DND-41 (cell line): ENCODE measurements around the gene NYNRIN.

Source experiments
- CTCF ChIP-seq: IDR thresholded peaks from 2 replicates; pipeline ENCODE4 v1.5.1; 2012; ENCODE audit warnings: borderline replicate concordance, low read length, moderate library complexity, mild to moderate bottlenecking; ENCODE audit not compliant: poor library complexity, severe bottlenecking; ENCODE audit errors: extremely low read depth
- EZH2 ChIP-seq: IDR thresholded peaks from 3 replicates; pipeline ENCODE4 v1.6.1; 2012; ENCODE audit warnings: borderline replicate concordance, low read depth, mild to moderate bottlenecking, moderate library complexity, low read length, inconsistent platforms; ENCODE audit not compliant: severe bottlenecking

- TF ChIP-seq CTCF: no peak
- no peak for TF ChIP-seq EZH2
Measured at GRCh38 chr14:24376448-24377070, 22.2 kb upstream of the NYNRIN start.
